Epithelial cell of esophagus (primary cell): ENCODE results near the gene MMP17.

Experiments
- DNase-seq: peaks from one replicate; pipeline ENCODE4 v3.0.0; 2010; ENCODE audit warnings: low read depth
- H3K4me3 ChIP-seq: 2 replicates; pipeline ENCODE4 v1.5.1; 2011; ENCODE audit warnings: mild to moderate bottlenecking, low read length, control low read depth
- CTCF ChIP-seq: IDR thresholded peaks from 2 replicates; pipeline ENCODE4 v1.5.1; 2011; ENCODE audit warnings: low read depth, mild to moderate bottlenecking, low read length, control low read depth, inconsistent platforms; ENCODE audit not compliant: insufficient read depth; ENCODE audit errors: missing control alignments

The MMP17 gene

GRCh38 chr12:131799828-131800593 lies 28.2 kb upstream of the MMP17 start:
- no peak for TF ChIP-seq CTCF
- no peak overlapping the region for H3K4me3 ChIP-seq
- DNase-seq, result no peak

- no peak for DNase-seq
- no peak for TF ChIP-seq CTCF
- H3K4me3 ChIP-seq, result no peak overlapping the region
Observed at GRCh38 chr12:131800594-131801135, 27.5 kb upstream of the MMP17 start.

GRCh38 chr12:131801254-131801866 lies 26.8 kb upstream of the MMP17 start:
- DNase-seq, result no peak
- TF ChIP-seq CTCF, result no peak
- no peak overlapping the region for H3K4me3 ChIP-seq

GRCh38 chr12:131803961-131804521 lies 24.2 kb upstream of the MMP17 start:
- DNase-seq, result no peak
- no peak overlapping the region for H3K4me3 ChIP-seq
- TF ChIP-seq CTCF, result no peak

- no peak overlapping the region for H3K4me3 ChIP-seq
- TF ChIP-seq CTCF, result no peak
- DNase-seq, result no peak
Observed at GRCh38 chr12:131805421-131805820, 22.8 kb upstream of the MMP17 start.

- DNase-seq, result no peak
- H3K4me3 ChIP-seq, result no peak overlapping the region
- TF ChIP-seq CTCF, result no peak
Observed at GRCh38 chr12:131806674-131807073, 21.5 kb upstream of the MMP17 start.
